ENCODE measurements around the gene ZNF584. TPM values are rescaled to one million over a fixed set of nuclear protein-coding genes. Genes with fewer than 3 reads are reported as not detected.
"Not testable (repeated sequence)": the region's sequence is repeated elsewhere in the genome, so short reads cannot be mapped to it uniquely, and the experiment has no call there.

The ZNF584 gene
- total and polyA plus RNA-seq, 12 donors, result 7.1 to 37.5 (median 14.4) TPM

DNA sequence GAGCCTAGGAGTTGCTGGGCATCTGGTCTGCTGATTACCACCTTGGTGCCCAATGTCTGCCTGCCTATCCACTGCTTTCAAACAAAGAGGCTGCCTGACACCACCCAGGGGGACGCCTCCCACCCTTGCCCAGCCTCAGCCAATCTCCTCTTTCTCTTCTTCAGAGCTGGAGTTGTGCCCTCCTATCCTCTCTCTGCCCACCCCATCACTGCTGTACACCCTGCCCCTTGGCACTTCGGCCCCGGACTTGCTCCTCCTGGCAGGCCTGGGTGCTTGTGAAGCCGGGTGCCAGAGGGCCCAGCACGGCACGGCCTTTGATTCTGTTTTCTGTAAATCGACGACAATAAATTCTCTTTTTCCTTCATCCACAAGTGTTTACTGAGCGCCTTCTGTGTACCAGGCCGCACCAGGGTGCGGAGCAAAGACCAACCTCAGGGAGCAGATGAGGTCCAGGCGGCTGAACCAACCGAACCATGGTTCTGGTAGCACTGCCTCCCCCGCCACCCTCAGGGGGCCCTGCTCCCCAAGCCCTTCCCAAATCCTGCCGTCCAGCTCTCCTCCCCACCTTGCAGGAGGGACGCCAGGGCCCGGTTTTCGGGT, 8.0 kb upstream of the ZNF584 start:
- Histone ChIP-seq H3K4me1 (replicated peaks in 1 of 2) (peaks cover 11 to 19% of the 10 kb centered on the region in 2 donors), H3K4me3 (peak overlapping the region in 2 of 4 donors; percentile 39 to 71), H3K36me3 (replicated peaks in 1 of 2) (no peaks in the 10 kb centered on the region), H3K9me3 (replicated peaks in 1 of 3) (no peaks in the 10 kb centered on the region), H3K27me3 (peaks cover 4% of the 10 kb centered on the region), H3K27ac (peak overlapping the region in 1 of 5 donors; percentile 34)
- 59 to 76% (median 64%) methylated on average over 13 to 18 of the region's 18 CpGs for WGBS, 4 donors
- peak in 3 of 7 donors; percentile 20 to 69 (median 31) for DNase-seq
- intact Hi-C loops (cut with DNase I), result no loop called here
- TF ChIP-seq, protein P1, sequence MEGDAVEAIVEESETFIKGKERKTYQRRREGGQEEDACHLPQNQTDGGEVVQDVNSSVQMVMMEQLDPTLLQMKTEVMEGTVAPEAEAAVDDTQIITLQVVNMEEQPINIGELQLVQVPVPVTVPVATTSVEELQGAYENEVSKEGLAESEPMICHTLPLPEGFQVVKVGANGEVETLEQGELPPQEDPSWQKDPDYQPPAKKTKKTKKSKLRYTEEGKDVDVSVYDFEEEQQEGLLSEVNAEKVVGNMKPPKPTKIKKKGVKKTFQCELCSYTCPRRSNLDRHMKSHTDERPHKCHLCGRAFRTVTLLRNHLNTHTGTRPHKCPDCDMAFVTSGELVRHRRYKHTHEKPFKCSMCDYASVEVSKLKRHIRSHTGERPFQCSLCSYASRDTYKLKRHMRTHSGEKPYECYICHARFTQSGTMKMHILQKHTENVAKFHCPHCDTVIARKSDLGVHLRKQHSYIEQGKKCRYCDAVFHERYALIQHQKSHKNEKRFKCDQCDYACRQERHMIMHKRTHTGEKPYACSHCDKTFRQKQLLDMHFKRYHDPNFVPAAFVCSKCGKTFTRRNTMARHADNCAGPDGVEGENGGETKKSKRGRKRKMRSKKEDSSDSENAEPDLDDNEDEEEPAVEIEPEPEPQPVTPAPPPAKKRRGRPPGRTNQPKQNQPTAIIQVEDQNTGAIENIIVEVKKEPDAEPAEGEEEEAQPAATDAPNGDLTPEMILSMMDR (IDR thresholded peaks at IDR 0.05), result no peak

DNA sequence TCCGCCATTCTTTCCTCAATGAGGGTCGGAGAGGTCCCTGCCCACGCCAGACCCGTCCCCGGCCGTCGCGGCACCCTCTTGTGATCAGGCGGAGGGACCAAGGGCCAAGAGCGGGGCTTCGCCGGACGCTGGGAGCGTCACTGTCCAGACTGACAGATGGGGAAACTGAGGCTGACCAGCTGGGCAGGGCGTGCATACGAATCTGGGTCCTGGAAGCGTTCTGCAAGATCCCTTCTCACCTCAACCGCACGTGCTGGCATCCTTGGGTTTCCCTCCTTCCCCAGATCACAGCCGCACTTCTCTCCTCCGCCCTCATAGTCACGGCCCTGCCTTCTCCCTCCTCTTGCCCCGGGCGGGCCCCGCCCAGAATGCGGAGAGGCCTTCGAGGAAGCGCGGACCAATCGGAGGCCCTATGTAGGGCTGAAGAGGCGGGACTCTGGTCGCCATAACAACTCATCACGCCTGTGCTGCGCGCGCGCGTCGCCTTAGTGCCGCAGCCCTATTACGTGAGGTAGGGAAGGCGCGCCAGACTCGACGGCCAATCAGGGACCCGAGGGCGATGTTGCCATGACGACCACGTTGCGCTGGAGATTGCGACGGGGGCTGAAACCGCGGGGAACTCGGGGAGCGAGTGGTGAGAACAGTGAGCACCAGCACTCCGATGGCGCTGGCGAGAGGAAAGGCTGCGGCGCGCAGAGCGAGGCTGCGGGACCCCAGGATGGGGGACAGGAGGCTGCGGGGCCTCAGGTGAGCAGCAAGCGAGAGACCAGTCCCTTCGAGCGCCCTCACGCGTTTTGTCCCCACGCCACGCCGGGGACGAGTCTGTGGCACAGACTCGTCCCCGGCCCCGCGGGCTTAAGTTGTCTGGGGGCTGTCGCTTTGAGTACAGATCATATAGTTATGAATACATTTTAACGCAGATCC, 7.3 kb upstream of the ZNF584 start:
- intact Hi-C loops (cut with DNase I), result no loop called here

DNA sequence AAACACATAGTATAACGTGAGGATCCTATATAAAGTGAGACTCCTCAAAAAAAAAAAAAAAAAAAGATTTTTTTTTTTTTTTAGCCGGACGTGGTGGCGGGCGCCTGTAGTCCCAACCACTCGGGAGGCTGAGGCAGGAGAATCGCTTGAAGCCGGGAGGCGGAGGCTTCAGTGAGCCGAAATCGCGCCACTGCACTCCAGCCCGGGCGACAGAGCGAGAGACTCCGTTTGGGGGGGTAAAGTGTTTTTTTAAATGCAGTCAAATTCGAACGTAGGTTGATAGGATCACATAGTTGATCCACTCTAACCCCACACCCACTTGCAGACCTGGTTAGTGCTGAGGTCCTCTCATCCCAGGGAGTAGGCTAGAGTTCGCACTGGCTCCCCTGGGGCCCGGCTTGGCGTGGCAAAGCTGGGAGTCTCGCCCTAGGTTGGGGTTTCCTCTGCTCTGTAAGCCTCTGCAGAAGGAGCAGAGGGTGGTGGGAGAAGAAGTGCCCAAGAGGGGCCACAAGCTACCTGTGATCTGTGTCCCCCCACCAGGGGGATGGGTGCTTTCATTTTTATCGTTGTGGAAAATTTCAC, 6.5 kb upstream of the ZNF584 start:
- Histone ChIP-seq H3K9me3 (replicated peaks in 1 of 3) (no peaks in the 10 kb centered on the region), H3K4me3 (peak overlapping the region in 2 of 4 donors; percentile 29 to 42), H3K27me3 (peaks cover under 1% of the 10 kb centered on the region), H3K36me3 (replicated peaks in 1 of 2) (no peaks in the 10 kb centered on the region), H3K4me1 (replicated peaks in 1 of 2) (peaks cover 11 to 16% of the 10 kb centered on the region in 2 donors), H3K27ac (peak overlapping the region in 2 of 5 donors; percentile 33 to 79)
- 24 to 40% (median 34%) methylated on average over 23 of the region's 23 CpGs for WGBS, 4 donors
- peak in 2 of 7 donors; percentile 13 to 20 for DNase-seq
- TF ChIP-seq, protein P1 (IDR thresholded peaks at IDR 0.05), result no peak
- intact Hi-C loops (cut with DNase I), result no loop called here

More for the DNA sequence above, 7.3 kb upstream of the ZNF584 start:
- H3K4me1 ChIP-seq (replicated peaks in 1 of 2), result peaks cover 11 to 16% of the 10 kb centered on the region in 2 donors
- 1 to 2% (median 1%) methylated on average over 33 to 80 of the region's 80 CpGs for WGBS, 4 donors
- peak overlapping the region in 4 of 5 donors; percentile 23 to 79 (median 54) for H3K27ac ChIP-seq
- peaks cover 4% of the 10 kb centered on the region for H3K27me3 ChIP-seq
- H3K4me3 ChIP-seq, result peak overlapping the region in 2 of 4 donors; percentile 39 to 71
- TF ChIP-seq, protein P1 (IDR thresholded peaks at IDR 0.05), result no peak
- TF ChIP-seq POLR2A (IDR thresholded peaks at IDR 0.05), result peak; percentile 41 to 86
- no peaks in the 10 kb centered on the region for H3K9me3 ChIP-seq (replicated peaks in 1 of 3)
- peak; percentile 99 to 100 (median 100) for DNase-seq
- no peaks in the 10 kb centered on the region for H3K36me3 ChIP-seq (replicated peaks in 1 of 2)

DNA sequence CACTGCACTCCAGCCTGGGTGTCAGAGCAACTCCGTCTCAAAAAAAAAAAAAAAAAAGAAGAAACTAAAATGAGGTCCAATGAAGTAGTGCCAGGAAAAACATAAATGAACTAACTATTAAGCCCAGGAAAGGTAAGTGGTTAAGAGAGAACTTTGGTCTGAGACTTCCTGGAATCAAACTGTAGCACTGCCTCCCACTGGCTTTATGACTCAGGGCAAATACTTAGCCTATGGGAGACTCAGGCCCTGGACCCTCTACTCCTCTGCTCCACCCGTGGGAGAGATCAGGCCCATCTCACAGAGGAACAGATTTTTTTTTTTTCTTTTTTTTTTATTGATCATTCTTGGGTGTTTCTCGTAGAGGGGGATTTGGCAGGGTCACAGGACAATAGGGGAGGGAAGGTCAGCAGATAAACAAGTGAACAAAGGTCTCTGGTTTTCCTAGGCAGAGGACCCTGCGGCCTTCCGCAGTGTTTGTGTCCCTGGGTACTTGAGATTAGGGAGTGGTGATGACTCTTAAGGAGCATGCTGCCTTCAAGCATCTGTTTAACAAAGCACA, 4.5 kb upstream of the ZNF584 start:
- H3K4me3 ChIP-seq; DNase-seq; H3K27me3 ChIP-seq; H3K27ac ChIP-seq; intact Hi-C loops (cut with DNase I); H3K36me3 ChIP-seq (replicated peaks in 1 of 2); H3K9me3 ChIP-seq (replicated peaks in 1 of 3): not testable (repeated sequence)
- 76 to 85% (median 78%) methylated on average over 3 to 5 of the region's 5 CpGs for WGBS, 4 donors
- peaks cover 15 to 26% of the 10 kb centered on the region in 2 donors for H3K4me1 ChIP-seq (replicated peaks in 1 of 2)
